NCI-H187 treated with DMSO at 0.1 percent for 48 hours (cell line): ENCODE results near the gene NSDHL.
"Not testable (repeated sequence)": the region's sequence is repeated elsewhere in the genome, so short reads cannot be mapped to it uniquely, and the experiment has no call there.

Experiments
- DNase-seq: peaks from one replicate; lab custom pipeline; 2025; lab: John Stamatoyannopoulos, UW

NSDHL gene

GRCh38 chrX:152895121-152895520, 64.3 kb downstream of the NSDHL start:
- DNase-seq, result no peak

- DNase-seq, result no peak
Measured at GRCh38 chrX:152895724-152896420, 65.0 kb downstream of the NSDHL start.

- DNase-seq, result no peak
Measured at GRCh38 chrX:152896450-152896849, 65.6 kb downstream of the NSDHL start.

- no peak for DNase-seq
Measured at GRCh38 chrX:152897222-152898131, 66.6 kb downstream of the NSDHL start, which contains the start of gene ZNF185. ZNF185 (plus strand) TSS chrX:152898067; CDS start chrX:152914490, 16,423 bp downstream.

- DNase-seq, result no peak
Measured at GRCh38 chrX:152898442-152898841, 67.6 kb downstream of the NSDHL start.

- no peak for DNase-seq
Measured at GRCh38 chrX:152899111-152899873, 68.4 kb downstream of the NSDHL start.

- no peak for DNase-seq
Measured at GRCh38 chrX:152899874-152900719, 69.2 kb downstream of the NSDHL start.

- DNase-seq, result no peak
Measured at GRCh38 chrX:152900937-152901445, 70.1 kb downstream of the NSDHL start.

- no peak for DNase-seq
Measured at GRCh38 chrX:152901816-152902501, 71.1 kb downstream of the NSDHL start.

GRCh38 chrX:152902502-152902820, 71.6 kb downstream of the NSDHL start:
- DNase-seq, result no peak

- DNase-seq, result no peak
Measured at GRCh38 chrX:152903589-152903988, 72.7 kb downstream of the NSDHL start.

- no peak for DNase-seq
Measured at GRCh38 chrX:152904151-152905080, 73.6 kb downstream of the NSDHL start.

- DNase-seq, result no peak
Measured at GRCh38 chrX:152905081-152905420, 74.2 kb downstream of the NSDHL start.

- DNase-seq, result no peak
Measured at GRCh38 chrX:152907084-152907651, 76.3 kb downstream of the NSDHL start.

GRCh38 chrX:152908486-152908885, 77.6 kb downstream of the NSDHL start:
- no peak for DNase-seq

GRCh38 chrX:152910018-152910417, 79.2 kb downstream of the NSDHL start:
- DNase-seq, result not testable (repeated sequence)

GRCh38 chrX:152912106-152912505, 81.2 kb downstream of the NSDHL start:
- DNase-seq, result no peak

- DNase-seq, result no peak
Measured at GRCh38 chrX:152912641-152913040, 81.8 kb downstream of the NSDHL start.

GRCh38 chrX:152913346-152913745, 82.5 kb downstream of the NSDHL start:
- no peak for DNase-seq
